ENCODE measurements around the gene KANK2. TPM values are rescaled to one million over a fixed set of nuclear protein-coding genes. Genes with fewer than 3 reads are reported as not detected.

The KANK2 gene
- total and polyA plus RNA-seq, 2 donors = 183 to 819 TPM

GRCh38 chr19:11210656-11210928 lies 13.2 kb upstream of the KANK2 start:
- H3K4me1 ChIP-seq (ENCODE audit: insufficient read depth) = no peaks in the 10 kb centered on the region
- H3K36me3 ChIP-seq (ENCODE audit: insufficient read depth) = peaks cover 2% of the 10 kb centered on the region
- 100% methylated on average over 1 of the region's 1 CpG for WGBS
- H3K4me3 ChIP-seq (ENCODE audit: low read depth, low read length) = no peak overlapping the region
- no peak overlapping the region for H3K27ac ChIP-seq (ENCODE audit: low read depth)
- no peak for DNase-seq (ENCODE audit: extremely low spot score)

GRCh38 chr19:11209839-11210655 lies 12.7 kb upstream of the KANK2 start:
- peaks cover 2% of the 10 kb centered on the region for H3K36me3 ChIP-seq (ENCODE audit: insufficient read depth)
- no peak for DNase-seq (ENCODE audit: extremely low spot score)
- H3K4me3 ChIP-seq (ENCODE audit: low read depth, low read length) = no peak overlapping the region
- no peaks in the 10 kb centered on the region for H3K4me1 ChIP-seq (ENCODE audit: insufficient read depth)
- H3K27ac ChIP-seq (ENCODE audit: low read depth) = no peak overlapping the region
- WGBS = 87% methylated on average over 2 of the region's 2 CpGs

- Histone ChIP-seq H3K36me3 (ENCODE audit: insufficient read depth) (peaks cover 2% of the 10 kb centered on the region), H3K4me1 (ENCODE audit: insufficient read depth) (no peaks in the 10 kb centered on the region), H3K27ac (ENCODE audit: low read depth) (no peak overlapping the region), H3K4me3 (ENCODE audit: low read depth, low read length) (no peak overlapping the region)
- WGBS = 88% methylated on average over 38 of the region's 38 CpGs
- DNase-seq (ENCODE audit: extremely low spot score) = no peak
Measured at GRCh38 chr19:11208561-11209471, 11.5 kb upstream of the KANK2 start.

- Histone ChIP-seq H3K27ac (ENCODE audit: low read depth) (no peak overlapping the region), H3K4me1 (ENCODE audit: insufficient read depth) (no peaks in the 10 kb centered on the region), H3K36me3 (ENCODE audit: insufficient read depth) (no peaks in the 10 kb centered on the region), H3K4me3 (ENCODE audit: low read depth, low read length) (no peak overlapping the region)
- 84% methylated on average over 9 of the region's 9 CpGs for WGBS
- no peak for DNase-seq (ENCODE audit: extremely low spot score)
Measured at GRCh38 chr19:11205939-11206570, 8.7 kb upstream of the KANK2 start.

- H3K4me1 ChIP-seq (ENCODE audit: insufficient read depth) = no peaks in the 10 kb centered on the region
- no peak for DNase-seq (ENCODE audit: extremely low spot score)
- H3K4me3 ChIP-seq (ENCODE audit: low read depth, low read length) = no peak overlapping the region
- no peak overlapping the region for H3K27ac ChIP-seq (ENCODE audit: low read depth)
- H3K36me3 ChIP-seq (ENCODE audit: insufficient read depth) = no peaks in the 10 kb centered on the region
- WGBS = 43% methylated on average over 5 of the region's 5 CpGs
Measured at GRCh38 chr19:11204943-11205349, 7.6 kb upstream of the KANK2 start.

GRCh38 chr19:11204076-11204602 lies 6.8 kb upstream of the KANK2 start:
- Histone ChIP-seq H3K36me3 (ENCODE audit: insufficient read depth) (no peaks in the 10 kb centered on the region), H3K27ac (ENCODE audit: low read depth) (peak overlapping the region; percentile 72), H3K4me1 (ENCODE audit: insufficient read depth) (no peaks in the 10 kb centered on the region), H3K4me3 (ENCODE audit: low read depth, low read length) (no peak overlapping the region)
- DNase-seq (ENCODE audit: extremely low spot score) = no peak
- WGBS = 49% methylated on average over 9 of the region's 9 CpGs

GRCh38 chr19:11203194-11204075 lies 6.1 kb upstream of the KANK2 start:
- WGBS = 15% methylated on average over 17 of the region's 17 CpGs
- no peaks in the 10 kb centered on the region for H3K4me1 ChIP-seq (ENCODE audit: insufficient read depth)
- H3K4me3 ChIP-seq (ENCODE audit: low read depth, low read length) = no peak overlapping the region

GRCh38 chr19:11202488-11203193 lies 5.3 kb upstream of the KANK2 start:
- H3K4me1 ChIP-seq (ENCODE audit: insufficient read depth) = no peaks in the 10 kb centered on the region
- 73% methylated on average over 20 of the region's 20 CpGs for WGBS
- no peak overlapping the region for H3K4me3 ChIP-seq (ENCODE audit: low read depth, low read length)
- no peaks in the 10 kb centered on the region for H3K36me3 ChIP-seq (ENCODE audit: insufficient read depth)
- H3K27ac ChIP-seq (ENCODE audit: low read depth) = peak overlapping the region; percentile 74
- DNase-seq (ENCODE audit: extremely low spot score) = no peak

More at GRCh38 chr19:11203194-11204075, 6.1 kb upstream of the KANK2 start:
- peak; percentile 79 for DNase-seq (ENCODE audit: extremely low spot score)
- H3K27ac ChIP-seq (ENCODE audit: low read depth) = peak overlapping the region; percentile 74
- no peaks in the 10 kb centered on the region for H3K36me3 ChIP-seq (ENCODE audit: insufficient read depth)

- 94% methylated on average over 24 of the region's 24 CpGs for WGBS
- Histone ChIP-seq H3K4me1 (ENCODE audit: insufficient read depth) (no peaks in the 10 kb centered on the region), H3K36me3 (ENCODE audit: insufficient read depth) (no peaks in the 10 kb centered on the region), H3K27ac (ENCODE audit: low read depth) (no peak overlapping the region), H3K4me3 (ENCODE audit: low read depth, low read length) (no peak overlapping the region)
- DNase-seq (ENCODE audit: extremely low spot score) = no peak
Measured at GRCh38 chr19:11201791-11202190, 4.4 kb upstream of the KANK2 start.

GRCh38 chr19:11200931-11201330 lies 3.6 kb upstream of the KANK2 start:
- H3K27ac ChIP-seq (ENCODE audit: low read depth) = no peak overlapping the region
- 86% methylated on average over 9 of the region's 9 CpGs for WGBS
- no peak for DNase-seq (ENCODE audit: extremely low spot score)
- H3K4me3 ChIP-seq (ENCODE audit: low read depth, low read length) = no peak overlapping the region
- H3K36me3 ChIP-seq (ENCODE audit: insufficient read depth) = no peaks in the 10 kb centered on the region
- H3K4me1 ChIP-seq (ENCODE audit: insufficient read depth) = no peaks in the 10 kb centered on the region

- no peak overlapping the region for H3K4me3 ChIP-seq (ENCODE audit: low read depth, low read length)
- no peak overlapping the region for H3K27ac ChIP-seq (ENCODE audit: low read depth)
- H3K36me3 ChIP-seq (ENCODE audit: insufficient read depth) = no peaks in the 10 kb centered on the region
- 87% methylated on average over 15 of the region's 15 CpGs for WGBS
- H3K4me1 ChIP-seq (ENCODE audit: insufficient read depth) = no peaks in the 10 kb centered on the region
- DNase-seq (ENCODE audit: extremely low spot score) = no peak
Measured at GRCh38 chr19:11200015-11200574, 2.8 kb upstream of the KANK2 start.

GRCh38 chr19:11199517-11199916 lies 2.2 kb upstream of the KANK2 start:
- no peaks in the 10 kb centered on the region for H3K4me1 ChIP-seq (ENCODE audit: insufficient read depth)
- H3K36me3 ChIP-seq (ENCODE audit: insufficient read depth) = no peaks in the 10 kb centered on the region
- 71% methylated on average over 5 of the region's 5 CpGs for WGBS
- no peak for DNase-seq (ENCODE audit: extremely low spot score)
- H3K4me3 ChIP-seq (ENCODE audit: low read depth, low read length) = no peak overlapping the region
- no peak overlapping the region for H3K27ac ChIP-seq (ENCODE audit: low read depth)
